Hematopoietic multipotent progenitor cell treated with erythropoietin and hydrocortisone succinate and interleukin-3 and kit ligand, for 15 days (in vitro differentiated cells): ENCODE data around the gene PFN2.
"Not testable (repeated sequence)": the region's sequence is repeated elsewhere in the genome, so short reads cannot be mapped to it uniquely, and the experiment has no call there.

Experiments used
- DNase-seq: peaks from one replicate; pipeline ENCODE4 v3.0.0-alpha.2; 2015; ENCODE audit warnings: low spot score

The PFN2 gene

GRCh38 chr3:149968216-149968615, 2.5 kb downstream of the PFN2 start:
- DNase-seq: no peak

- DNase-seq: peak; percentile 47
Observed at GRCh38 chr3:149967086-149967685, 3.5 kb downstream of the PFN2 start.

- no peak for DNase-seq
Observed at GRCh38 chr3:149965278-149965677, 5.4 kb downstream of the PFN2 start.

GRCh38 chr3:149964291-149964690, 6.4 kb downstream of the PFN2 start:
- no peak for DNase-seq

DNA sequence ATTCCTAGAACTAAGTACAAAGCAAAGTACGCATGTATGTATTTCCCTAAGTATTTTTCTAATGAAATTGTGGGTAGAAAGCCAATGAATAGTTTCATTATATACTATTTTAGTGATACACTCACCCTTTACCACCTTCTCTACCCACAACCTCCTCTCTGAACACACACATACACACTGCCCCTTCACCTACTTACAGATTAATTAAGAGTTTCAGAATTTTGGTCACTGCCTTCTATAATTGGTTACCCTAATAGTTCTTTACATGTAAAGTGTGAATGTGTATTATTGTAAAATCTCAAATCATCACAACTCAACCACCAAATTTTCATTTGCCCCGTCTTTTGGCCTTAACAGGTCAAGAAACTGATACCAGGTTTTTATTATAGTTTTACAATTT, 7.2 kb downstream of the PFN2 start:
- DNase-seq: no peak

DNA sequence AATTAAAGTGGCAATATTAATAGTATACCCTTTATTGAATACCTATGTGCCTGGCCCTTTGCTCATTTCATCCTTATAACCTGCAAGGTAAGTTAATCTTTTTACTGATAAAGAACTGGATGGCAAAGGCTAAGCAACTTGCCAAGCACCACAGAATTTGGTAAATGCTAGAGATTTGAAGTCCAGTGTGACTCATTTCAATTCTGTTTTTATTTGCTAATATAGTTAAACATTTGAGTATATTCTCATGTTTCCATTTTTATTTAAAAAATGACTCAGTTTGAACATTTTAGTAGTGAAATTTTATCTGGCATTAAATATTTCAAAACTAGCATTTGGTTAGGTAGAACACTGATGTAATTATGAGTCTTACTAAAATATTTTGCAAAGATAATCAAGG, 11.3 kb downstream of the PFN2 start:
- DNase-seq: no peak

GRCh38 chr3:149958171-149958796, 12.4 kb downstream of the PFN2 start:
- no peak for DNase-seq

DNA sequence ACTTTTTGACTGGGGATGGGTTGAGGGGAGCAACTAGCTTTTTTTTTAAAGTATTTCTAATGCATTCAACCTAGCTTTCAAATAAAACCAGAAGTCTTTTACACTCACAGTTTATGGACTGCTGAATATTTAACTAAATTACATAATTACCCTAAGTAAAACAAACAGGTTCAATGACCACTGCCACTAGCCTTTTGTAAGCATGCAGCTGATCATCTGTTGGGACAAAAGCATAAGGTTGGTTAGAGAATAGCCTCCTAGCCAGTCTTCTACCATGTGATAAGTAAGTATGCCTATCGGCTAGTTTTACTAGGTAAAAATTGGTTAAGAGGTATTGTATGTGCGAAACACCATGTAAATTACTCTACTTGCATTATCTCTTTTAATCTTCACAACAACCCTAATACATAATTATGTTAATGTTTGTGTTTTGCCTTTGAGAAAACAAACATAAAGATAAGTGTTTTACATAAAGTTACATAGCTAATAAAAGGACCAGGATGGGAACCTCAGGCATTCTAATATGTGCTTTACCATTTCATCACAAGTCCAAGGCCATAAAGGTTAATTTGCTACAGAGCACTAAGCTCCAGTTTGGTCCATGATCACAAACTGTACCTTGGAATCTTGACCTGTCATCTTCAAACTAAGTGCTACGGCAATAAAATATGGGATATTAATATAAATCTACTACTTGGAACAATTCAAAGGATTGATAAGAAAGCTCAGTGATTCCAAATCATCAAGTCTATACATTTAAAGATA, 13.2 kb downstream of the PFN2 start:
- DNase-seq: no peak

- no peak for DNase-seq
Observed at GRCh38 chr3:149955449-149955848, 15.2 kb downstream of the PFN2 start.

- DNase-seq: no peak
Observed at GRCh38 chr3:149954812-149955211, 15.9 kb downstream of the PFN2 start.

- no peak for DNase-seq
Observed at GRCh38 chr3:149949181-149949580, 21.5 kb downstream of the PFN2 start.

- no peak for DNase-seq
Observed at GRCh38 chr3:149947231-149947630, 23.5 kb downstream of the PFN2 start.

DNA sequence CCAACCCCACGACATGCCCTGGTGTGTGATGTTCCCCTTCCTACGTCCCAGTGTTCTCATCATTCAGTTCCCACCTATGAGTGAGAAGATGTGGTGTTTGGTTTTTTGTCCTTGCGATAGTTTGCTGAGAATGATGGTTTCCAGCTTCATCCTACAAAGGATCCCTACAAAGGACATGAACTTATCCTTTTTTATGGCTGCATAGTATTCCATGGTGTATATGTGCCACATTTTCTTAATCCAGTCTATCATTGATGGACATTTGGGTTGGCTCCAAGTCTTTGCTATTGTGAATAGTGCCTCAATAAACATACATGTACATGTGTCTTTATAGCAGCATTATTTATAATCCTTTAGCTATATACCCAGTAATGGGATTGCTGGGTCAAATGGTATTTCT, 26.7 kb downstream of the PFN2 start:
- DNase-seq: not testable (repeated sequence)

- no peak for DNase-seq
Observed at GRCh38 chr3:149942409-149942808, 28.3 kb downstream of the PFN2 start.

DNA sequence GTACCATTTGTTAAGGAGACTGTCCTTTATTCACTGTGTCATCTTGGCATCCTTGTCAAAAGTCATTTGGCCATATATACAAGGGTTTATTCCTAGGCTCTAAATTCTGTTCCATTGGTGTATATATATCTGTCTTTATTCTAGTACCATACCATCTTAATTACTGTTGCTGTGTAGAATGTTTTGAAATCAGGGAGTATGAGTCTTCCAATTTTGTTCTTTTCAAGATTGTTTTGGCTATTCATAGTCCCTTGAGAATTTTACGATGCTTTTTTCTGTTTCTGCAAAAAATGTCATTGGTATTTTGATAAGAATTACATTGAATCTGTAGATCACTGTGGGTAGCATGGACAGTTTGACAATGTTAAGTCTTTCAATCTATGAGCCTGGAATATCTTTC, 28.7 kb downstream of the PFN2 start:
- no peak for DNase-seq

DNA sequence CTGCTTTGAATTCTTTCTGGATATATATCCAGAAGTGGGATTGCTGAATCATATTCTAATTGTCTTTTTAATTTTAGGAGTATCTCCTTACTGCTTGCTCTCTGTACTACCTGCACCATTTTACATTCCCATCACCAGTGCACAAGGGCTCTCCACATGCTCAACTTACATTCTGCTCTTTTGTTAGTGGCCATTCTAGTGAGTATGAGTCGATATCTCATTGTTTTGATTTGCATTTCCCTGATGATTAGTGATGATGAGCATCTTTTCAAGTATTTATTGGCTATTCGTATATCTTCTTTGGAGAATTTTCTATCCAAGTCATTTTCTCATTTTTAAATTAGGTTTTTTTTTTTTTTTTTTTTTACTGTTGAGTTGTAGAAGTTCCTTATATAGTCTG, 29.5 kb downstream of the PFN2 start:
- DNase-seq: no peak

DNA sequence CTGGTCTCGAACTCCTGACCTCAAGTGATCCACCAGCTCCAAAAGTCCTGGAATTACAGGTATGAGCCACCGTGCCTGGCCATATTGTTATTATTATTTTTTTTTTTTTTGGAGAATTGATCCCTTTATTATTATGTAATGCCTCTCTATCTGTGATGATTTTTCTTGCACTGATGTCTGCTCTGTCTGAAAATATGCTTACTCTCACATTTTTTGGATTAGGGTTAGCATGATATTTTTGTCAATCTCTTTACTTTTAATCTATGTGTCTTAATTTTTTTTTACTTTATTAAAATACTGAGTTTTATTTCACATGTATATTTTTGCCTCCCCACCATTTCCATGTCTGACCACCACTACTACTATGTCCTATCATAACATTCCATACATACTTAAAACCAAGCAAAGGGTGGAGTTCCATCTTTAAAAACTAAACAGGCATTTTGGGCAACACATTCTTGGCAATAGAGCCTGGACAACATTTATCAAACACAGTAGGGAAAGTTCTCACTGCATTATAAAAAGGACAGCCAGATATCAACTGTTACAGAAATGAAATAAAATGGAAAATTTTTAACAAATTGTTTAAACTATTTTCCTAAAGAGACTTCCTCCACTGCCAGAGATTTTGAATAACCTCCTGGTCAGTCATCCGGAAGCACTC, 32.2 kb downstream of the PFN2 start:
- not testable (repeated sequence) for DNase-seq

DNA sequence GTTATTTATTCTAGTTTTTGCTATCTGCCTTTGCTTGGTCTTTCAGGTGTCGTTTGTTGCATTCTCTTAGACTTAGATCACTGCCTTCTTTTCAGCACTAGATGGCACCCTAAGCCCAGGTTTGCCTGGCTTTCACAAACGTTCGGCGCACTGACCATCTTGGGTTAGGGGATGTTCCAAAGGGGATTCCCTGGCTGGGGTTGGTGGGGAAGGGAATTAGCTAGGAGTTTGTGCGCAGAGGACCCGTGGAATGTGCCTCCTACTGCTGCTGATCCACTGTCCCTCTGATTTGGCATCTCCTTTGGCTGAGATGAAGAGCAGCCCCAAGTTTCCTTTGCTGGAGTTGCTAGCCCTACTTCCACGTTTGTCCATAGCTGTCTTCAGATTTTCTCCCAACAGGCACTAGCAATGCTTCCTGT, 33.9 kb downstream of the PFN2 start:
- DNase-seq: peak; percentile 44

DNA sequence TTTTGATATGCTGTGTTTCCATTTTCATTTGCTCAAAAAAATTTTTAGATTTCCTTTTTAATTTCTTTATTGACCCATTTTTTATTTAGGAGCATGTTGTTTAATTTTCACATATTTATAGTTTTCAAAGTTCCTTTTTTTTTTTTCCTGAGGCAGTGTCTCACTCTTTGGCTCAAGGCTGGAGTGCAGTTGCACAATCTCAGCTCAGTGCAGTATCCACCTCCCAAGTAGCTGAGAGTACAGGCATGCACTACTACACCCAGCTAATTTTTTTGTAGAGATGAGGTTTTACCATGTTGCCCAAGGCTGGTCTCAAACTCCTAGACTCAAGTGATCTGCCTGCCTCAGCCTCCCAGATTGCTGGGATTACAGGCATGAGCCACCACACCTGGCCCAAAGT, 36.2 kb downstream of the PFN2 start:
- no peak for DNase-seq

GRCh38 chr3:149933858-149934257, 36.8 kb downstream of the PFN2 start:
- DNase-seq: no peak

GRCh38 chr3:149933008-149933407, 37.7 kb downstream of the PFN2 start:
- no peak for DNase-seq

- DNase-seq: no peak
Observed at GRCh38 chr3:149920119-149920518, 50.6 kb downstream of the PFN2 start.

GRCh38 chr3:149919509-149919908, 51.2 kb downstream of the PFN2 start:
- DNase-seq: no peak
